BLaER1 treated with 17β-estradiol and CSF1 and Interleukin-3, amounts not matched to agents 10 nM and 100 nM (cell line): ENCODE measurements around the gene PAPOLB.
A peak's percentile ranks its signal among the peaks of the same experiment; 100 is the strongest.

Experiments used
- H3K27ac ChIP-seq, 11 experiments: shearing (Covaris generic); formaldehyde crosslinking; 2 replicates each; pipeline ENCODE4 v1.8.1; 2022
- H3K27me3 ChIP-seq, 11 experiments: shearing (Covaris generic); formaldehyde crosslinking; 2 replicates each; pipeline ENCODE4 v1.8.1; 2022
- H3K36me3 ChIP-seq, 11 experiments: shearing (Covaris generic); formaldehyde crosslinking; 2 replicates each; pipeline ENCODE4 v1.8.1; 2022
- H3K4me1 ChIP-seq, 10 experiments: shearing (Covaris generic); formaldehyde crosslinking; 2 replicates each; pipeline ENCODE4 v1.8.1; 2022
- H3K4me2 ChIP-seq, 11 experiments: shearing (Covaris generic); formaldehyde crosslinking; 2 replicates each; pipeline ENCODE4 v1.8.1; 2022
- H3K4me3 ChIP-seq, 10 experiments: shearing (Covaris generic); formaldehyde crosslinking; 2 replicates each; pipeline ENCODE4 v1.8.1; 2022
- H3K9ac ChIP-seq, 11 experiments: shearing (Covaris generic); formaldehyde crosslinking; 2 replicates each; pipeline ENCODE4 v1.8.1; 2022
- H3K9me3 ChIP-seq, 11 experiments: shearing (Covaris generic); formaldehyde crosslinking; replicated peaks in 1 of 11; 2 replicates each; pipeline ENCODE4 v1.8.1; 2022
- H4K20me1 ChIP-seq, 11 experiments: shearing (Covaris generic); formaldehyde crosslinking; 2 replicates each; pipeline ENCODE4 v1.8.1; 2022
- Cebpa-rat ChIP-seq, 11 experiments: shearing (Covaris generic); IDR thresholded peaks; 2 replicates each; pipeline ENCODE4 v1.8.1; 2022

The PAPOLB gene

DNA sequence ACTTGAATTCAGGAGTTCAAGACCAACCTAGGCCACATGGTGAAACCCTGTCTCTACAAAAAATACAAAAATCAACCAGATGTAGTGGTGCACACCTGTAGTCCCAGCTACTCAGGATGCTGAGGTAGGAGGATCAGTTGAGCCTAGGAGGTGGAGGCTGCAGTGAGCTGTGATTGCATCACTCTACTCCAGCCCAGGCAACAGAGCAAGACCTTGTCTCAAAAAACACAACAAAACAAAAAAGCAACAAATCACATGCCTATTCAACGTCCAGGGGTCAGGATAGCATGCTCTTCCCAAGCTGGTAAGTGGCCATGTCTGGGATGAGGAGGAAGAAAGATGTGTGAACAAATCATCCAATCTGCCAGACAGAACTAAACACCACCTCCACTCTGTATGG lies 27.9 kb upstream of the PAPOLB start:
- Histone ChIP-seq H3K4me1 (peaks cover 0 to 6% (median 0%) of the 10 kb centered on the region in 10 experiments; a peak in 3 of 20 replicates), H4K20me1 (no peaks in the 10 kb centered on the region), H3K4me3 (no peak overlapping the region), H3K9ac (no peak overlapping the region), H3K36me3 (no peaks in the 10 kb centered on the region), H3K27me3 (no peaks in the 10 kb centered on the region), H3K9me3 (peaks cover 0 to 14% (median 10%) of the 10 kb centered on the region in 11 experiments; a peak in 16 of 22 replicates), H3K4me2 (no peak overlapping the region), H3K27ac (no peak overlapping the region)
- no peak; a peak in 1 of 22 replicates for TF ChIP-seq Cebpa-rat (IDR thresholded peaks at IDR 0.05)

DNA sequence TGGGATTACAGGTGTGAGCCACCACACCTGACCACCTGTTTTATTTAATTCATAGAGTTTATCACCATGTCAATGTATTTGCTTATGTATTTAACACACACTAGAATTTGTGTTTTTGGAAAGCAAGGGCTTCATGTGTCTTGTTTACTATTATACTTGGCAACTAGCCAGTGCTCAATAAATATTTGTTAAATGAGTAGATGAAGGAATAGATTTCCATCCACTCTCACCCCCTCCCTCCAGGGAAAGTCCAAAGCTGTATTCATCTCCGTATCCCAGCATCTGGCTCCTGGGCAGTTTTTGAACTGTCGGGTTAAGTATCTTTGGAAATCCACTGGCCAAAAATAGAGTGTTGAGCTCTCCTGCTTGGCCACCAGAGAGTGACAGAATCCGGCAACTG lies 26.3 kb upstream of the PAPOLB start:
- no peak overlapping the region for H3K4me2 ChIP-seq
- H3K4me1 ChIP-seq, result peaks cover 0 to 14% (median 3%) of the 10 kb centered on the region in 10 experiments; a peak in 13 of 20 replicates
- no peak overlapping the region for H3K9ac ChIP-seq
- no peak for TF ChIP-seq Cebpa-rat (IDR thresholded peaks at IDR 0.05)
- H3K27me3 ChIP-seq, result peaks cover 0 to 3% (median 0%) of the 10 kb centered on the region in 11 experiments; a peak in 8 of 22 replicates
- no peaks in the 10 kb centered on the region for H3K9me3 ChIP-seq
- H3K27ac ChIP-seq, result no peak overlapping the region
- no peaks in the 10 kb centered on the region for H3K36me3 ChIP-seq
- H3K4me3 ChIP-seq, result no peak overlapping the region
- H4K20me1 ChIP-seq, result no peaks in the 10 kb centered on the region

DNA sequence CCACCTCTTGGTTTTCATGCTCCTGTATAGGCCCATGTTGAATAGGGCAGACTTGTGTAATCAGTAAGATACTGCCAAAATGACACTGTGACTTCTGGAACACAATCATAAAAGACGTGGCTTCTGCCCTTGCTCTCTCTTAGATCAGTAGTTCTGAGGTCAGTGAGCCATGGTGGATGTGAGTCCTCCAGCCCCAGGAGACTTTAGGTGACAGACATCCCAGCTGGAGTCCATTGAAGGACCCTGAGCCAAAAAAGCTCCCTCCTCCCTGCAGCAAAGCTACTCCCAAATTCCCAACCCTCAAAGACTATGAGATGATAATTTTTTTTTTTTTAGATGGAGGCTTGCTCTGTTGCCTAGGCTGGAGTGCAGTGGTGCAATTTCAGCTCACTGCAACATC lies 24.8 kb upstream of the PAPOLB start:
- Histone ChIP-seq H3K27me3 (peaks cover 0 to 18% (median 0%) of the 10 kb centered on the region in 11 experiments; a peak in 8 of 22 replicates), H3K9me3 (no peaks in the 10 kb centered on the region)
- no peak for TF ChIP-seq Cebpa-rat (IDR thresholded peaks at IDR 0.05)

DNA sequence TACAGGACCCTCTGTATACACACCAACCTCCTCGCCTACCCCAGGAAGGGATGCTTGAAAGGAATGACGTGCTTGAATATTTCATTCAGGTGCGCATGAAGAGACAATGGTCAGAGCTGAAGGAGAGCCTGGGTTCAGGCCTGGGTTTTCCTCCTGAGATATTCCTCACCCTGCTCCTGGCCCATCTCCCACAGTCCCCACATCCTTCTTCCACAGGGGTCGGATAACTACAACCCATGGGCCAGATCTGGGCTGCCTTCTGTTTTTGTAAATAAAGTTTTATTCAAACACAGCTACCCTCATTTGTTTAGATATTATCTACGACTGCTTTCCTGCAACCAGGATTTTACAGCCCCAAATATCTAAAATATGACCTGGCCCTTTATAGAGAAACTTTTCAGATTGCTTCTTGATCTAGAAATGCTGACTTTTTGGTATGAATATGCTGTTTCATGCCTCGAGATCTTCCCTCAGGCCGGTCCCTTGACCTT lies 23.5 kb upstream of the PAPOLB start:
- H3K4me2 ChIP-seq, result no peak overlapping the region
- H3K4me3 ChIP-seq, result no peak overlapping the region
- no peaks in the 10 kb centered on the region for H3K36me3 ChIP-seq
- H3K27me3 ChIP-seq, result peaks cover 0 to 22% (median 0%) of the 10 kb centered on the region in 11 experiments; a peak in 8 of 22 replicates
- H3K4me1 ChIP-seq, result peaks cover 17 to 40% (median 30%) of the 10 kb centered on the region in 10 experiments
- no peak overlapping the region for H3K9ac ChIP-seq
- H4K20me1 ChIP-seq, result peaks cover 0 to 4% (median 0%) of the 10 kb centered on the region in 11 experiments; a peak in 1 of 22 replicates
- no peak for TF ChIP-seq Cebpa-rat (IDR thresholded peaks at IDR 0.05)
- H3K27ac ChIP-seq, result no peak overlapping the region
- H3K9me3 ChIP-seq, result no peaks in the 10 kb centered on the region

More for the DNA sequence above, 24.8 kb upstream of the PAPOLB start:
- H3K9ac ChIP-seq, result no peak overlapping the region
- peaks cover 14 to 29% (median 17%) of the 10 kb centered on the region in 10 experiments for H3K4me1 ChIP-seq
- 0 out of 22 replicates have a peak, but pooled peaks cover 0 to 4% (median 0%) of the 10 kb centered on the region in 11 experiments for H4K20me1 ChIP-seq
- H3K4me3 ChIP-seq, result no peak overlapping the region
- H3K4me2 ChIP-seq, result peak overlapping the region in 3 of 11 experiments; percentile 19 to 30 (median 25); a peak in 3 of 22 replicates
- H3K36me3 ChIP-seq, result no peaks in the 10 kb centered on the region
- no peak overlapping the region for H3K27ac ChIP-seq

DNA sequence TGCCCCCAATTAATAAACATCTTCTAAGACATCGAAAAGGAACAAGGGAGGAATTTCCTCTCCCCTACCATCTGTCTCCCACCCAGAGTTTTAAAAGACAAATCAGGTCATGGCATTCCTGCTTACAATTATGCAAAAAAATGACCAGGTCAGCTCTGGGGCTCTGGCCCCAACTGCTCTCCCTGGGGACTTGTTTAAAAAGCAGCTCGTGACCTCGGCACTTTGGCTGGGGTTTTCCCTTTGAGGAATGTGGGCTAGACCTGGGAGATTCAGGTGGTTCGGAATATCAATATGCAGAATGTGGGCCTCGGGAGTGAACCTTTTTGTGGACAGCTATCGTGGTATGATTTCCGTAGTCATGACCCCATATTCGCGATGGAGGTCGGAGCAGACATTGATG lies 22.3 kb upstream of the PAPOLB start:
- Histone ChIP-seq H3K36me3 (no peaks in the 10 kb centered on the region), H3K27ac (no peak overlapping the region), H3K9ac (no peak overlapping the region), H3K9me3 (no peaks in the 10 kb centered on the region), H3K4me1 (peaks cover 27 to 52% (median 42%) of the 10 kb centered on the region in 10 experiments), H3K27me3 (peaks cover 0 to 34% (median 0%) of the 10 kb centered on the region in 11 experiments; a peak in 8 of 22 replicates), H4K20me1 (peaks cover 0 to 5% (median 0%) of the 10 kb centered on the region in 11 experiments; a peak in 1 of 22 replicates), H3K4me3 (no peak overlapping the region), H3K4me2 (peak overlapping the region in 9 of 11 experiments; percentile 1 to 100 (median 41); a peak in 10 of 22 replicates)
- TF ChIP-seq Cebpa-rat (IDR thresholded peaks at IDR 0.05), result no peak

DNA sequence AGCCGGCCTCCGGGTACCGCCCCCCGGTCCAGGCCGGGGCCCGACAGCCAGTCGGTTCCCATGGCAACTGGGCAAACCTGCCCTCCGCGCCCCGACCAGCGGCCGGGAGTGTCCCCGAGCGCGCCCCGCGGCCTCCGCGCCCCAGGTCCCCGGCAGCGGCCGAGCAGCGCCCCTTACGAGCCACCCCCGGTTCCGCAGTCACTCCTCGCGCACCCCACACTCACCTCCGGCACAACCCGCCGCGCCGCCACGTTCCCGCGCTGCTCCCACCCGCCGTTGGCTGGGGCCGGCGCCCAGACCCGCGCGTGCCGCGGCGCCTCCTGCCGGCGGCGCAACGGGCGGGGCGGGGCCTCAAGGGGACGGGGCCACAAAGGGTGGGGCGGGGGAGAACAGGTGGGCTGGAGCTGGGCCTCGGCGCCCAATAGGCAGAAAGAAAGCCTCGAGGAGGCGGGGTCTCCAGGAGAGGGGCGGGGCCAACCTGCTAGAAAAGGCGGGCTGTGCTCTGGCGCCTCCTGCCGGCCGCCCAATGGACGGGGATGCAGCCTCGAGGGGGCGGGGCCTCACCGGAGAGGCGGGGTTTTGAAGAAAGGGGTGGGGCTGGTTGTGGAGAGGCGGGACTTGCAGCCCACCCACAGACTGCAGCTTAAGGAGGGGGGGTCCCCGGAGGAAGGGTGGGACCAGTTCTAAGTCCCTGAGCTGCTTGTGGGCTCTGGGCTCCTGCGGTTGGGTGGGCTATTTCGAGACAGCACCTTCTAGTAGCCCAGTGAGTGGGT lies 21.7 kb upstream of the PAPOLB start, which contains the start of gene RADIL:
Gene RADIL, minus strand, starts transcription at position 345 of the 773 bp plus-strand sequence. CDS start 5,577 bp downstream, outside the sequence.
- Histone ChIP-seq H3K9me3 (no peaks in the 10 kb centered on the region), H4K20me1 (peaks cover 0 to 5% (median 0%) of the 10 kb centered on the region in 11 experiments; a peak in 2 of 22 replicates), H3K27me3 (peaks cover 0 to 39% (median 0%) of the 10 kb centered on the region in 11 experiments; a peak in 8 of 22 replicates), H3K36me3 (peaks cover 0 to 2% (median 0%) of the 10 kb centered on the region in 11 experiments; a peak in 1 of 22 replicates), H3K27ac (peak within 1 kb of the TSS in 9 of 11 experiments; percentile 56 to 79 (median 74); a peak in 17 of 22 replicates), H3K4me2 (peak within 1 kb of the TSS; percentile 86 to 100 (median 99)), H3K4me1 (peaks cover 27 to 58% (median 47%) of the 10 kb centered on the region in 10 experiments), H3K9ac (peak within 1 kb of the TSS; percentile 67 to 90 (median 79); a peak in 21 of 22 replicates), H3K4me3 (peak within 1 kb of the TSS; percentile 62 to 90 (median 75))
- no peak for TF ChIP-seq Cebpa-rat (IDR thresholded peaks at IDR 0.05)

DNA sequence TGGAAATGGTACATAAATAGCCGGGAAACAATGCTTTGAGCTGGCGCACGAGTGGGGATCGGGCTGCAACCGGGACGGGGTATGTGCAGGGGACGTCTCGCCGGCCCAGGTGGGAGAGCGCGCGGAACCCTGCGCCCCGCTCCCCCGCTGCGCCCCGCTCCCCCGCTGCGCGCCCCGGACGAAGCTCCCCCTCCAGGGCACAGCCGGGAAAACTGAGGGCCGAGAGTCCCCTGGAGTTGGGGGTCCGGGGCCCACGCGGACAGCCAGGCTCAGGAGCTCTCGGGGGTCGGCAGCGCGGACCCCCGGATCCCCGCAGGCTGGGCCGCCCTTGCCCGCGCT lies 21.2 kb upstream of the PAPOLB start:
- no peaks in the 10 kb centered on the region for H3K9me3 ChIP-seq
- H3K27ac ChIP-seq, result peak overlapping the region in 9 of 11 experiments; percentile 56 to 79 (median 74); a peak in 17 of 22 replicates
- peaks cover 0 to 39% (median 0%) of the 10 kb centered on the region in 11 experiments; a peak in 8 of 22 replicates for H3K27me3 ChIP-seq
- peak overlapping the region; percentile 67 to 90 (median 79); a peak in 21 of 22 replicates for H3K9ac ChIP-seq
- H3K4me2 ChIP-seq, result peak overlapping the region; percentile 86 to 100 (median 99)
- peak overlapping the region; percentile 62 to 90 (median 75) for H3K4me3 ChIP-seq
- H3K4me1 ChIP-seq, result peaks cover 27 to 64% (median 49%) of the 10 kb centered on the region in 10 experiments
- H4K20me1 ChIP-seq, result peaks cover 0 to 5% (median 0%) of the 10 kb centered on the region in 11 experiments; a peak in 2 of 22 replicates
- no peak for TF ChIP-seq Cebpa-rat (IDR thresholded peaks at IDR 0.05)
- H3K36me3 ChIP-seq, result peaks cover 0 to 7% (median 0%) of the 10 kb centered on the region in 11 experiments; a peak in 3 of 22 replicates

DNA sequence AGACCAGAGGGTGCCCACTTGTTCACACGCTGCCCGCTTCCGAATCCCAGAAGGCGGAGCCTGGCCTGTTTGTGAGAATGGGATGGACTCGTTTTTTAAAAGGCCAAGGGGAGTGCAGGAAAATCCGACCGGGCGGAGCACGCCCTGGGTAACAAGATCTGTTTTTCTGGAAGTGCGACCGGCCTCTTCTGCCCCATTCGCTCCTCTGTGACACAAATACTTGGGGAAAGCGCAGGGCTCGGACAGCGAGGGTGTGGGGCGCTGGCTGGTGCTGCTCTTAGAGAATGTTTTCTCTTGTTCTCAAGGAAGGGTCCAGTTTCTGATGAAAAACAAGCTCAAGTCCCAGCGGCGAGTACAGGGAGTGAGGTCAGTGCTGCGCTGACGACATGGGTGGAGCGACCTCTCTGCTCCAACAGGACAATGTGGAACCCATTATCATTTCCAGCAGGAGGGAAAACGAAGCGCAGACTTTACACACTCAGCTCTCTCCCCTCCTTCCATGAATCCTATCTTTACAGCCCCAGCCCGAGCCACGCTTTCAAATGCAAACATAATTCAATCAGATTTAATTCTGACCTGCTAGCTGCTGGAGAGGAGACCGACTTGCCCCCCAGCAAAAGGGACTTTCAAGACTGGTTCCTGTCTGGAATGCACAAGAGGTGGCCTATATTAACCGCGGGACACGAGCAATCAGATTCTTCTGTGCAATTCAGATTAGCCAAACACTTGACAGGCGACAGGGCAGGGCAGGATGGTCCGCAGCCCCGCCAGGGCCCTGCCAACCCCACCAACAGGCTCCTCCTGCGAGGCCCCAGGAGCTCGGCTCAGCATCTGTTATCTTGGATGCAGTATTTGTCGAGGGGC lies 20.6 kb upstream of the PAPOLB start:
- Histone ChIP-seq H3K27ac (no peak overlapping the region), H3K36me3 (peaks cover 0 to 13% (median 5%) of the 10 kb centered on the region in 11 experiments; a peak in 10 of 22 replicates), H3K4me1 (peaks cover 27 to 69% (median 49%) of the 10 kb centered on the region in 10 experiments), H3K9ac (peak overlapping the region in 9 of 11 experiments; percentile 67 to 90 (median 79); a peak in 18 of 22 replicates), H3K9me3 (no peaks in the 10 kb centered on the region), H3K4me3 (peak overlapping the region; percentile 62 to 90 (median 75)), H4K20me1 (peaks cover 0 to 5% (median 0%) of the 10 kb centered on the region in 11 experiments; a peak in 2 of 22 replicates), H3K27me3 (peaks cover 0 to 39% (median 0%) of the 10 kb centered on the region in 11 experiments; a peak in 8 of 22 replicates), H3K4me2 (peak overlapping the region; percentile 86 to 100 (median 99))
- no peak for TF ChIP-seq Cebpa-rat (IDR thresholded peaks at IDR 0.05)
